Astrocyte (in vitro differentiated cells and primary cell): ENCODE results near the gene B4GALT4. TPM values are rescaled to one million over a fixed set of nuclear protein-coding genes. Genes with fewer than 3 reads are reported as not detected.
A peak's percentile ranks its signal among the peaks of the same experiment; 100 is the strongest.

Experiments used
- DNase-seq: peaks from one replicate; pipeline ENCODE4 v3.0.0-alpha.2; 2010; ENCODE audit warnings: low read depth
- FAIRE-seq: peaks from 2 replicates; lab custom pipeline; 2011; peaks lifted over from hg19 to GRCh38; lab: Jason Lieb, UNC
- H2AFZ ChIP-seq: 2 replicates; pipeline ENCODE4 v1.6.0; 2012; ENCODE audit warnings: low read depth, low read length, inconsistent platforms
- H3K27ac ChIP-seq: 2 replicates; pipeline ENCODE4 v1.5.1; 2011; ENCODE audit warnings: low read depth, low read length, inconsistent platforms
- H3K27me3 ChIP-seq: 2 replicates; pipeline ENCODE4 v1.6.0; 2011; ENCODE audit warnings: low read length, inconsistent platforms; ENCODE audit not compliant: insufficient read depth
- H3K36me3 ChIP-seq: 2 replicates; pipeline ENCODE4 v1.5.1; 2011; ENCODE audit warnings: low read length, inconsistent platforms; ENCODE audit not compliant: insufficient read depth
- H3K4me1 ChIP-seq: 2 replicates; pipeline ENCODE4 v1.5.1; 2011; ENCODE audit warnings: low read length, inconsistent platforms; ENCODE audit not compliant: insufficient read depth
- H3K4me2 ChIP-seq: 2 replicates; pipeline ENCODE4 v1.6.0; 2012; ENCODE audit warnings: low read length, inconsistent platforms
- H3K4me3 ChIP-seq: 2 replicates; pipeline ENCODE4 v1.5.1; 2011; ENCODE audit warnings: low read depth, mild to moderate bottlenecking, low read length, inconsistent platforms; ENCODE audit not compliant: insufficient read depth
- H3K79me2 ChIP-seq: 2 replicates; pipeline ENCODE4 v1.6.0; 2012; ENCODE audit warnings: mild to moderate bottlenecking, low read length, inconsistent platforms; ENCODE audit not compliant: insufficient read depth
- H3K9ac ChIP-seq: 2 replicates; pipeline ENCODE4 v1.6.0; 2012; ENCODE audit warnings: mild to moderate bottlenecking, low read length, inconsistent platforms
- H3K9me3 ChIP-seq: 2 replicates; pipeline ENCODE4 v1.5.1; 2012; ENCODE audit warnings: low read depth, mild to moderate bottlenecking, low read length, inconsistent platforms; ENCODE audit not compliant: insufficient read depth
- H4K20me1 ChIP-seq: 2 replicates; pipeline ENCODE4 v1.6.0; 2012; ENCODE audit warnings: low read length, inconsistent platforms; ENCODE audit not compliant: insufficient read depth
- H3K27ac Mint-ChIP-seq: one replicate; pipeline ENCODE4 v1.8.0; 2021; ENCODE audit warnings: mild to moderate bottlenecking, mixed read lengths; ENCODE audit not compliant: unreplicated experiment
- H3K27me3 Mint-ChIP-seq: one replicate; pipeline ENCODE4 v1.8.0; 2021; ENCODE audit warnings: low read depth, mixed read lengths; ENCODE audit not compliant: unreplicated experiment
- H3K36me3 Mint-ChIP-seq: one replicate; pipeline ENCODE4 v1.8.0; 2021; ENCODE audit warnings: low read depth, mixed read lengths; ENCODE audit not compliant: unreplicated experiment
- H3K4me1 Mint-ChIP-seq: one replicate; pipeline ENCODE4 v1.8.0; 2021; ENCODE audit warnings: low read depth, mixed read lengths; ENCODE audit not compliant: unreplicated experiment
- H3K4me3 Mint-ChIP-seq: one replicate; pipeline ENCODE4 v1.8.0; 2021; ENCODE audit warnings: mild to moderate bottlenecking, moderate library complexity, mixed read lengths; ENCODE audit not compliant: unreplicated experiment
- H3K9me3 Mint-ChIP-seq: one replicate; pipeline ENCODE4 v1.8.0; 2021; ENCODE audit warnings: mild to moderate bottlenecking, mixed read lengths; ENCODE audit not compliant: unreplicated experiment
- CTCF ChIP-seq: IDR thresholded peaks from 2 replicates; pipeline ENCODE4 v1.5.1; 2011; ENCODE audit warnings: low read depth, mild to moderate bottlenecking, inconsistent platforms, low read length, moderate library complexity; ENCODE audit not compliant: insufficient read depth
- EZH2 ChIP-seq: IDR thresholded peaks from 2 replicates; pipeline ENCODE4 v1.6.1; 2012; ENCODE audit warnings: mild to moderate bottlenecking, low read length, inconsistent platforms; ENCODE audit not compliant: insufficient read depth
- total RNA-seq: library from RNA; stranded (reverse); gene quantifications from 2 replicates; pipeline ENCODE4 v1.2.1, GENCODE V29; 2021

B4GALT4 gene
- total RNA-seq, 1 donor from 2014 or later = 36.7 TPM

- FAIRE-seq = no peak
- no peaks in the 10 kb centered on the region for H3K9me3 Mint-ChIP-seq
- no peak overlapping the region for H2AFZ ChIP-seq
- TF ChIP-seq EZH2 (no peak), CTCF (no peak)
- H3K27ac Mint-ChIP-seq = no peak overlapping the region
- peaks cover 32% of the 10 kb centered on the region for H3K79me2 ChIP-seq
- no peaks in the 10 kb centered on the region for H3K27me3 ChIP-seq
- H3K27ac ChIP-seq = no peak overlapping the region
- H3K9me3 ChIP-seq = no peaks in the 10 kb centered on the region
- no peaks in the 10 kb centered on the region for H3K27me3 Mint-ChIP-seq
- H3K9ac ChIP-seq = no peak overlapping the region
- no peak overlapping the region for H3K4me3 Mint-ChIP-seq
- H3K4me1 Mint-ChIP-seq = peaks cover 21% of the 10 kb centered on the region
- peaks cover 11% of the 10 kb centered on the region for H3K36me3 ChIP-seq
- H3K4me1 ChIP-seq = peaks cover 17% of the 10 kb centered on the region
- peak; percentile 50 for DNase-seq
- H4K20me1 ChIP-seq = no peaks in the 10 kb centered on the region
- H3K4me2 ChIP-seq = no peak overlapping the region
- H3K4me3 ChIP-seq = no peak overlapping the region
- H3K36me3 Mint-ChIP-seq = peaks cover 10% of the 10 kb centered on the region
These were observed 3.4 kb downstream of the B4GALT4 start for GRCh38 chr3:119237299-119237698.

- Histone ChIP-seq H3K79me2 (peaks cover 32% of the 10 kb centered on the region), H3K4me3 (no peak overlapping the region), H3K4me2 (no peak overlapping the region), H2AFZ (no peak overlapping the region), H4K20me1 (no peaks in the 10 kb centered on the region), H3K9me3 (no peaks in the 10 kb centered on the region), H3K36me3 (peaks cover 11% of the 10 kb centered on the region), H3K27ac (no peak overlapping the region), H3K4me1 (peaks cover 17% of the 10 kb centered on the region), H3K27me3 (no peaks in the 10 kb centered on the region), H3K9ac (no peak overlapping the region)
- Mint-ChIP-seq H3K27ac (no peak overlapping the region), H3K9me3 (no peaks in the 10 kb centered on the region), H3K27me3 (no peaks in the 10 kb centered on the region), H3K4me3 (no peak overlapping the region), H3K4me1 (peaks cover 21% of the 10 kb centered on the region), H3K36me3 (peaks cover 10% of the 10 kb centered on the region)
- FAIRE-seq = no peak
- DNase-seq = no peak
- TF ChIP-seq CTCF (no peak), EZH2 (no peak)
These were observed 3.9 kb downstream of the B4GALT4 start for GRCh38 chr3:119236756-119237155.

GRCh38 chr3:119235151-119235550, 5.5 kb downstream of the B4GALT4 start:
- Histone ChIP-seq H3K36me3 (peaks cover 17% of the 10 kb centered on the region), H3K27me3 (no peaks in the 10 kb centered on the region), H3K79me2 (peaks cover 30% of the 10 kb centered on the region), H2AFZ (no peak overlapping the region), H3K4me3 (no peak overlapping the region), H3K4me1 (peaks cover 17% of the 10 kb centered on the region), H3K9me3 (no peaks in the 10 kb centered on the region), H3K4me2 (peak overlapping the region; percentile 76), H4K20me1 (no peaks in the 10 kb centered on the region), H3K27ac (peak overlapping the region; percentile 69), H3K9ac (peak overlapping the region; percentile 61)
- Mint-ChIP-seq H3K27me3 (no peaks in the 10 kb centered on the region), H3K27ac (peak overlapping the region; percentile 68), H3K4me1 (peaks cover 21% of the 10 kb centered on the region), H3K4me3 (no peak overlapping the region), H3K9me3 (no peaks in the 10 kb centered on the region), H3K36me3 (peaks cover 14% of the 10 kb centered on the region)
- no peak for TF ChIP-seq EZH2
- TF ChIP-seq CTCF = no peak
- FAIRE-seq = peak; percentile 87
- DNase-seq = peak; percentile 87
